Panc1 (cell line): Measurements from ENCODE around the gene OR8B4.
"Not testable (repeated sequence)": the region's sequence is repeated elsewhere in the genome, so short reads cannot be mapped to it uniquely, and the experiment has no call there.

ENCODE experiments used
- CTCF ChIP-seq: fragments of 450-650 bp; IDR thresholded peaks from 2 replicates; pipeline ENCODE4 v1.5.1; 2017; ENCODE audit warnings: mild to moderate bottlenecking
- POLR2AphosphoS5 ChIP-seq: IDR thresholded peaks from 2 replicates; pipeline ENCODE4 v1.6.1; 2012; ENCODE audit warnings: mild to moderate bottlenecking, low read depth, low read length, moderate library complexity
- SIN3A ChIP-seq: IDR thresholded peaks from 2 replicates; pipeline ENCODE4 v1.6.1; 2012; ENCODE audit warnings: low read depth, mild to moderate bottlenecking, low read length, moderate library complexity, borderline replicate concordance; ENCODE audit not compliant: insufficient read depth
- TCF7L2 ChIP-seq: IDR thresholded peaks from 2 replicates; pipeline ENCODE4 v1.6.1; 2011; ENCODE audit warnings: mild to moderate bottlenecking, low read depth, low read length, inconsistent platforms
- TF ChIP-seq, protein P1 (sequence below), 2 experiments: IDR thresholded peaks; 2 replicates each; pipeline ENCODE4 v1.6.1; 2011 to 2012; ENCODE audit warnings: low read depth in 2 of 2, control low read depth in 1 of 2, low read length in 1 of 2, mild to moderate bottlenecking in 1 of 2, moderate library complexity in 1 of 2; ENCODE audit not compliant: insufficient read depth in 1 of 2

DNA sequence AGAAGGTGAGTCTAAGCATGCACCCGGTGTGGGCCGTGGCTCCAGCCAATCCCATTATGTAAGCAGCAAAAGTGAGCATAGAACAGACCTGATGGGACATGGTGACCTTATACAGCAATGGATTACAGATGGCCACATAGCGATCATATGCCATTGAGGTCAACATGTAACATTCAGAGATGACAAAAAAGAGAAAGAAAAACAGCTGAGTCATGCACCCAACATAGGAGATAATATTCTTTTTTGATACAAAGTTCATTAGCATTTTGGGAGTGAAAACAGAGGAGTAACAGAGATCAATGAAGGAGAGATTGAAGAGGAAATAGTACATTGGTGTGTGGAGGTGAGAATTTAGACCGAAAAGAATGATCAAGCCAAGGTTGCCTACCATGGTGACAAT is 27.8 kb downstream of the OR8B4 start:
- TF ChIP-seq CTCF, POLR2AphosphoS5, TCF7L2, SIN3A: not testable (repeated sequence)
- TF ChIP-seq, protein P1, sequence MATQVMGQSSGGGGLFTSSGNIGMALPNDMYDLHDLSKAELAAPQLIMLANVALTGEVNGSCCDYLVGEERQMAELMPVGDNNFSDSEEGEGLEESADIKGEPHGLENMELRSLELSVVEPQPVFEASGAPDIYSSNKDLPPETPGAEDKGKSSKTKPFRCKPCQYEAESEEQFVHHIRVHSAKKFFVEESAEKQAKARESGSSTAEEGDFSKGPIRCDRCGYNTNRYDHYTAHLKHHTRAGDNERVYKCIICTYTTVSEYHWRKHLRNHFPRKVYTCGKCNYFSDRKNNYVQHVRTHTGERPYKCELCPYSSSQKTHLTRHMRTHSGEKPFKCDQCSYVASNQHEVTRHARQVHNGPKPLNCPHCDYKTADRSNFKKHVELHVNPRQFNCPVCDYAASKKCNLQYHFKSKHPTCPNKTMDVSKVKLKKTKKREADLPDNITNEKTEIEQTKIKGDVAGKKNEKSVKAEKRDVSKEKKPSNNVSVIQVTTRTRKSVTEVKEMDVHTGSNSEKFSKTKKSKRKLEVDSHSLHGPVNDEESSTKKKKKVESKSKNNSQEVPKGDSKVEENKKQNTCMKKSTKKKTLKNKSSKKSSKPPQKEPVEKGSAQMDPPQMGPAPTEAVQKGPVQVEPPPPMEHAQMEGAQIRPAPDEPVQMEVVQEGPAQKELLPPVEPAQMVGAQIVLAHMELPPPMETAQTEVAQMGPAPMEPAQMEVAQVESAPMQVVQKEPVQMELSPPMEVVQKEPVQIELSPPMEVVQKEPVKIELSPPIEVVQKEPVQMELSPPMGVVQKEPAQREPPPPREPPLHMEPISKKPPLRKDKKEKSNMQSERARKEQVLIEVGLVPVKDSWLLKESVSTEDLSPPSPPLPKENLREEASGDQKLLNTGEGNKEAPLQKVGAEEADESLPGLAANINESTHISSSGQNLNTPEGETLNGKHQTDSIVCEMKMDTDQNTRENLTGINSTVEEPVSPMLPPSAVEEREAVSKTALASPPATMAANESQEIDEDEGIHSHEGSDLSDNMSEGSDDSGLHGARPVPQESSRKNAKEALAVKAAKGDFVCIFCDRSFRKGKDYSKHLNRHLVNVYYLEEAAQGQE (IDR thresholded peaks at IDR 0.05; ENCODE audit: insufficient read depth in 1 of 2, low read depth in 2 of 2, low read length in 1 of 2) = not testable (repeated sequence)
